Cerebellar cortex (tissue), 1 donor: ENCODE measurements around the gene VPS26B.
"Not testable (repeated sequence)": the region's sequence is repeated elsewhere in the genome, so short reads cannot be mapped to it uniquely, and the experiment has no call there.

ENCODE experiments used
- DNase-seq: peaks from one replicate; pipeline ENCODE4 v3.0.0-alpha.2; 2015; ENCODE audit warnings: low spot score

The VPS26B gene

GRCh38 chr11:134282121-134283045 is 57.9 kb downstream of the VPS26B start:
- DNase-seq, result no peak

DNA sequence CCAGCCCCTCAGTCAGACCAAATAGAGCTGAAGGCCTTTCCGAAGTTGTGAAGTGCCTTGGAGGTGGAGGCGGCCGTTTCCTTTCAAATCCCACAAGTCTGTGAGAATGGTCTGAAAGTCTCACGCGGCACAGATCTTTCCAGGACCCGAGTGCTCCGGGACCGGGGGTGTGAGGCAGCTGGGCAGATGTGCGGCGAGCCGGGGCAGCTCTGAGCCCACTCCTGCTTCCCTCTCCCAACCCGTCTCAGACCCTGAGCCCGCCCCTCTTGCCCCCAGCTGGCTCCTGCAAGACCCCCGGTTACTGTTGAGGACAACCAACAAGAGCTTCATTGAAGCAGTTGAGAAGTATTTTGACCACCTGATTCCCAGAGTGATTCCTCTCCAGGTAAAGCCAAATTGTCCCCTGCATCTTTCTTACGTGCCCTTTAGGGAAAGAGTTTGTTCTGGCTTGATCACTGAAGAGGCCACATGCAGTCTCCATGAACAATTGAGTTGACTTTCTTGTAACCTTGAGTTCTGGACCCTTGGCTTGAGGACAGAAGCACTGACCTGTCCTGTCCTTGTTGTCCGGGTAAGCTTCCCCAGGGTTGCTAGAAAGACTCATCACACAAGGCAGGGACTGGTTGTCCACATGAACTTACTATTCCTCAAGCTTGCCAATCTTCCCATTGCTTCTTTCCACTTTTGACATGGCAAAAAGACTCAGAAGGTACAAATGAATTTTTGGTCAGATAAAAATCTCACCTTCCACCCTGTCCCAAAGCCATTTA is 59.2 kb downstream of the VPS26B start:
- no peak for DNase-seq

DNA sequence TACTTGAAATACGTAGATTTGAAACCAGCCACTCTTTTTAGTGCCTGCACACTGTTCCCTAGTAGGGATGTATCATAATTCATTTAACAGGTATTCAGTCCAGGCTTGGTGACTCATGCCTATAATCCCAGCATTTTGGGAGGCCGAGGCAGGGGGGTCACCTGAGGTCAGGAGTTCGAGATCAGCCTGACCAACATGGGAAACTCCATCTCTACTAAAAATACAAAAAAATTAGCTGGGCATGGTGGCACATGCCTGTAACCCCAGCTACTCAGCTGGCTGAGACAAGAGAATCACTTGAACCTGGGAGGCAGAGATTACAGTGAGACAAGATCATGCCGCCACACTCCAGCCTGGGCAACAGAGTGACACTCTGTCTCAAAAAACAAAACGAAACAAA is 59.9 kb downstream of the VPS26B start:
- DNase-seq, result not testable (repeated sequence)

GRCh38 chr11:134287561-134287960 is 63.1 kb downstream of the VPS26B start:
- no peak for DNase-seq

DNA sequence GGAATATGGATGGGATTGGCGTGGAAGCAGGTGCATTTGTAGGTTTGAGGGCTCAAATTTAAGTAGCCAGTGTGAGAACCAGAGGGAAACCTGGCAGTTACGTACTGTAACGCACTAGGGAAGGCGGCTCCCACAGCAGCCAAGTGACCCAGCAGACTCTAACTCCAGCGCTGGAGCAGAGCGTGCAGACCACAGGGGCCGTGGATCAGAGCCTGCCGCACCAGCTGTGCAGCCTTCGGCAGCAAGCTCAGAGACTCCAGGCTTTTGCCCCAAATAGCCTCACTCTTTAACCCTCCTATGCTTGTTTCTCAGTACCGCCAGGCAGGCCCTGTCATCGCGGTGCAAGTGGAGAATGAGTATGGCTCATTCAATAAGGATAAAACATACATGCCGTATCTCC is 64.0 kb downstream of the VPS26B start:
- DNase-seq, result no peak

DNA sequence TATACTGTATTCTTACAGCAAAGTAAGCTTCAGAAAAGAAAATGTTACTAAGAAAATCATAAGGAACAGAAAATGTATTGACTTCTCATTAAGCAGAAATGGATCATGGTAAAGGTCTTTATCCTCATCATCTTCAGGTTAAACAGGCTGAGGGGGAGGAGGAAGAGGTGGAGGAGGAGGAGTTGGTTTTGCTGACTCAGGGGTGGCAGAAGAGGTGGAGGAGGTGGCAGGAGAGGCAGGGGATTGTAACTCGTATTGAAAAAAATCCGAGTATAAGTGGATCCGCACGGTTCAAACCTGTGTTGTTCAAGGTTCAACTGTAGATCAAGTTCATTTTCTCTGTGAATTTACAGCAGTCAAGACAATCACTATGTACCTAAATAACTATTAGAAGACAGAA is 64.7 kb downstream of the VPS26B start:
- DNase-seq, result no peak

DNA sequence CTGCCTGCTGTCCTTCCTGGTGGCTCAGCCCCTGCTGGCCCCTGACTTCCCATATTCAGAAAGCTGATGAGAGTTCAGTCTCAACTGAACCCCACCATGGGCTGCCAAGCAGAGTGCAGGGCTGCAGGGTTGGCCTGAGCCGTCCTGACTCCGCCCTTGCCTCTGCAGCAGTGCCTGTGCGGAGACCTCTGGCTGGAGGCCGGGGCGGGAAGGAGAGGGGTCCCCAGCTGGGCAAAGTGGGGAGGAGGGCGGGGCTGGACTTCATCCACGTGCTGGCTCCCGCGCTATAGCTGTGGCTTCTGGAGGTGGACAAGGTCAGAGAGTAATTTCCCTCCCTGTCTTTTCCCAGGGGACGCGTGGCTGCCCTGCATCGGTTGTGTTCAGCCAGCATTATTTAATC is 65.3 kb downstream of the VPS26B start:
- no peak for DNase-seq

- no peak for DNase-seq
Measured at GRCh38 chr11:134290646-134291045, 66.2 kb downstream of the VPS26B start.

- no peak for DNase-seq
Measured at GRCh38 chr11:134291196-134291595, 66.7 kb downstream of the VPS26B start.

DNA sequence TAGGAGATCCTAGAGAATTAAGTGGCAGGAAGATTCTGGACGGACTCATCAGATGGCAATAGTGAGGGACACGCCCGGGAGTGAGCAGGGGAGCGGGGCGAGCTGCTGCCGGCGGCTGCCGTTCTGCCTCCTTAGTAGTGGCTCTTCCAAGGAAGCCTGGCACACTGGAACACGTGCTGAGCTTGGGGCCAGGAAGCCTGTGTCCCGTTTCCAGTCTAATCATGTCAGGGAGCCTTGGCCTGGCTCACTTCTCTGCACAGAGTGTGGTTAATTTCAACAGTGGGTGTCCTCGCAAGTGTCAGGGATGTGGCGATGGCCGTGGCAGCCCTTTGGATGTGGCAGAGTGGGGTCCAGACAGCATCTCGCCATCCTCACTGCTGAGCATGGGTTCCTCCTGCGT is 68.2 kb downstream of the VPS26B start:
- no peak for DNase-seq

- DNase-seq, result no peak
Measured at GRCh38 chr11:134293119-134294113, 68.9 kb downstream of the VPS26B start.

DNA sequence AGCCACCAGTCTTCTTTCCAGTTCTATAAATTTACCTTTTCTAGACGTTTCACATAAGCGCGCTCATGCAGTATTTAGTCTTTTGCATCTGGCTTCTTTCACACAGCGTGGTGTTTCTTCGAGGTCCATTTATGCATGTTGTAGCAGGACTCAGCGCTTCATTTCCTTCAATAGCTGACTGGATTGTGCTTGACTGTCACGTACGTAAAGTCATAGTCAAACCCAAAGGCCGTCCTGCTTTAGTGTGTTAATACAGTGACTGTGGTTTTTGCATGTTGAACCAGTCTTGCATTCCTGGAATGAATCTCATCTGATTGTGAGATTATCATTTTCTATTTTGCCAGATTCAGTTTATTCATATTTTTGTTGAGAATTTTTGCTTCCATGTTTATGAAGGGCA is 70.2 kb downstream of the VPS26B start:
- no peak for DNase-seq
